ENCODE measurements around the gene CEP152.

Gene CEP152

DNA sequence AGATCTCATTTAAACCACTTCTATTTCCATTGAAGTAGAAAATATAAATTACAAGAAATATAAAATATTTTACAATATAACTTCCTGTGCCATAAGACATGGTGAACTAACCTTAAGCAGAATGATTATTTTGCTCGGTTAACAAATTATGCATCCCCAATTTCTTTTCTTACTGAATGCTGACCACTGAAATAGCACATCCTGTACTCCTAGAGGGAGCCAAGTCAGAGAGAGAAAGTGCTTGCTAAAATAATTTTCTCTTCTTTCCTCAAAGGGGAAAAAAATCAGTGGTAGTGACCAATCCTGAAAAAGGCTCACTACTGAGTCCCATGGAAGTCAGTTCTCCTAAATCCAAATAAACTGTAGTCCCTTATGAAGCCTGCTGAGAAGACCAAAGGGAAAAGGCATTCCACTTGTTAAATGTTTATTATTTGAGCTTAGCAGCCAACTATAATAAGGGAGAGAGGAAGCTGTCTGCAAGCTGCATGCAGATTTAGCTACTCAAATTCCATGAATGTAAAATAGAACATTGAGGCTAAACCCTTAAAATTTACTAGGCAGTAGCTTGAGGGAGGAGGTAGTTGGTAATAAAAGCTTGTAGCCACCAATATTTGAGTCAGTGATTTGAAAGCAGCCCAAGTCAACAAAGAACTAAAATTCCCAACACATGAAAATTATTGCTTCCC is 33.1 kb downstream of the CEP152 start:
- DNase-seq (ENCODE audit: low spot score): no peak

DNA sequence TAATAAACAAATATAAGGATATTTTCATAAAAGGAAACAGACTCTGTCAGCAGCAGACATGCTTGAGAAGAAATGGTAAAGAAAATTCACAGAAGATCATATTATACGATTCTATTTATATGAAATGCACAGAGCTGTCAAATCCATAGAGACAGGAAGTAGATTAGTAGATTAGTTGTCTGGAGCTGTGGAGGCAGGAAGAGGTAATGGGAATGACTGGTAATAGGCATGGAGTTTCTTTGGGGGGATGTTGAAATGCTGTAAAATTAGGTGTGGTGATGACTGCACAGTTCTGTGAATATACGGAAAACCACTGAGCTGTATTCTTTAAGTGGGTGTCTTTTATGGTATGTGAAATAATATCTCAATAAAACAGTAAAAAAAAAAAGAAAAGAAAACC is 35.3 kb downstream of the CEP152 start:
- no peak for DNase-seq (ENCODE audit: low spot score)

DNA sequence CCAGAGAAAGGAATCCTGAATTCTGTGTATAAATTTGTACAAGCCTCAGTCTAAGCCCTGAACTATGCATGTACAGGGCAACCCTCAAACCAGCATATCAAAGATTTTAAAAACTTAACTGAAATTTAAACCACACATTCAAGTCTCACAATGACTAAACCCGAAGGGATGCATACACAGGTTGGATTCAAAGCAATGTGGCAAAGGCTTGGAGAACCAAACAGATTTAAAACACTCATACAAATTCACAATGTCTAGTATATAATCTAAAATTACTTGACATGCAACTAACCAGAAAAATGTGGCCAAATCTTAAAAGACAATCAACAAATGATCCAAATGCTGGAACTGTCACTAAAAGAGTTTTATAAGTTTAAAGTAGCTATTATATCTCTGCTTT is 36.4 kb downstream of the CEP152 start:
- no peak for DNase-seq (ENCODE audit: low spot score)

DNA sequence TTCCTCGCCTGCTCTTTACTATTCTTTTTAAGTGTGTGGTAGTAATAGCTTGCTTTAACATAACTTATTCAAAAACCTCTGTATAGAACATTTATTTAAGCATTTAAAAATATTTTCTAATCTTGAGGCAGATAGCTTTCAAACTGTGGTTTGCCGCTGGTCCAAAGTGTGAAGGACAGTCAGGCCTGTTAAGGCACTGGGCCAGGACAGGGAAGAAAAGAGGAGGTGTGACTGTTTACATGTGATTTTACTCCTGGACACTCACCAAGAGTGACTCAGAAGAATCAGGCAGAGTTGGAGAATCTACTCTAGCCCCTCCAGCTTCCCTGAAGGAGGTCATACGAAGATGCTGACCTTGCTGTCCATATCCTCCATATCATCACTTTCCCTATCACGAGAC is 44.7 kb downstream of the CEP152 start:
- DNase-seq (ENCODE audit: low spot score): no peak

DNA sequence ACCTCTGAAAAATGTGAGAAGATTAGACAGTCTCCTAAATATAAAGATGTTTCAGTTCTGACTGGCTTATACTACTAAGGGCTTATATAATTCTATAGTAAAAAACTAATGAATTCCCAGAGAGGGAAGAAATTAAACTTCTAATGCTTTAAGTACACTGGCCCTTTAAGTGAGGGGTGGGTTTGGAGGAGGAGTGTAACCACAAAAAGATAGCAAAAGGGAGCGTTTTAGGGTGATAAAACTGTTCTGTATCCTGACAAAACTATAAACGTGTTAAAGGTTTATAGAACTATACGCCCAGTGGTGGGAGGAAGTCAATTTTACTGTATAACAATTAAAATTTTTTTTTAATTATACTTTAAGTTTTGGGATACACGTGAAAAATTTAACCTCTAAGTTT is 45.8 kb downstream of the CEP152 start:
- no peak for DNase-seq (ENCODE audit: low spot score)

DNA sequence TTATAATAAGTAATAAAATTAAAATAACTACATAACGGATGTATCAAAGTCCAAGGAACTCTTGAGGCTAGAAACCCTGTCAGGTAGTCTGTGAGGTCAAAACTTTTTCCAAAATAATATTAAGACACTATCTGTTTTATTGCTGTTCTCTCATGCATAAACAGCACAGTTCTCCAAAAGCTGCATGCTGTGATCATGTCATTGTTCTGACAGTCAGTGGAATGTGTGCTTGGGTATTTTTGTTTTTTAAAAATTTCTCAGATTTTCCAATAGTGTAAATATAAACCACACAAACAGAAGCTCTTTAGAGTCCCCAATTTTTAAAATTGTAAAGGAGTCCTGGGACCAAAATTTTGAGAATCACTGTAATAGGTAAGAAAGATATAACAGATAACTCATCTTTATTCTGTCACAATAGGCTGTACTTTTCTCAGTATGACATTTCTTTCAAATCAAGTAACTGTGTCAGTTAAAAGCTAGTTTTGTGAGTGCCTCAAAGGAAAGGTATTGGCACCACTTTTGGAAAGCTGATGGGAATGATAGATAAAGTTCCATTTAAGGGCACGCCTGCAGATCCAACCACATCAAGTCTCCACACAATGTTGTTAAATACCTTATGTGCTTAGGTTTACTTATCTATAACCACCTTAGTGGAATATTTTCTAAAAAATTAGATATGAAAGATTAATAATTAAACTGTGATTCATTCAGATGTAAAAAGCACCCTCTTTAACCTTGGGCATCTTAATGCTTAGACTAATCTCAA is 49.3 kb downstream of the CEP152 start:
- no peak for DNase-seq (ENCODE audit: low spot score)

DNA sequence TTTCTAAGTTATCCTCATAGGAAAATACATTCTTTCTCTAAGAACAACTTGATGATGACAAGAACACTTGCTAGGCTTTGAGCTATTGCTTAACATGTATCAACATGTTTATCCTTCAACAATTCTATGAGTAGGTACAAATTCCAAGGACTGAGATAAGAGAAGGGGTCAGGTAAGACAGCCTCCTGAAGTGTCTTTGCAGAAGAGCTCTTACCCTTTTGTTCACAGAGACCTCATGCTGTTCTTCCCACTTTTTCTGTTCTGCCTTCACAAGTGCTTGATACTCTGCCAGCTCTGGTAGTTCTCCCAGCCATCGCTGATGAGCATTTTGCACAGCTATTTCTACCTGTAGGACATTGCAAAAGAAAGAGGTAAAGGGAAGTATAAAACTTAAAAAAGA is 50.9 kb downstream of the CEP152 start:
- no peak for DNase-seq (ENCODE audit: low spot score)

DNA sequence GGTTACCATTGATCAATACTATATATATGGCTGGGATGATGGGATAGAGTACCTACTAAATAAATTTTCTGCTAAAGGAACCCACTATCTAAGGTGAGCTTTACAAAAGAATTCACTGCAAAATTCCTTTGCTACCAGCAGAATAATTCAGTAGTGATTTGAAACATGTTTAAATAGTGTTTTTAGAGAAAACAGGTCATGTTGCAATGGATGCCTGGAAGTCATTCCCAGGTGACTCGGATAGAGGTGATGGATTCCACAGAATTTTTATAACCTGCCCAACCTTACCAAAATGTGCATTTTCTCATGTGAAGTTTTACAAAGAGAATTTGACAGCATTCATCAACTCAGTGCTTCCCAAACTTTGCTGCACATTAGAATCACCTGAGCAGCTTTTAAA is 53.2 kb downstream of the CEP152 start:
- no peak for DNase-seq (ENCODE audit: low spot score)

DNA sequence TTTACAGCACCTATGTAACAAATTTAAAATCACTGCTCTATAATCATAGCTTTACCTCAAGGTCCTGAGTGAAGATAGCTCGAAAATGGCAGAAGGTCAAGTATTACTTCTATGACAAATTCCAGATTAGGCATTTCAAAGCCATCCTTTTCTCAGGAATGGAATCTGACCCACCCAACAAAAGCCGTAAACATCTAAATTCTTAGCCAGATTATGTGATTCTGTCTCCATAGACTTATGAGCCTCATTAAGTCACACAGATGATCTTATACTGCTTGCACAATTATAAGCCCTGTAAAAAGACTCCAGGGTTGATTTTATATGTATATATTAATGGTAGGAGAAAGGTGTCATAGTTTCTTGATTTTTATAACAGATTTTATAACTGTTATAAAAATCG is 56.9 kb downstream of the CEP152 start:
- DNase-seq (ENCODE audit: low spot score): no peak

DNA sequence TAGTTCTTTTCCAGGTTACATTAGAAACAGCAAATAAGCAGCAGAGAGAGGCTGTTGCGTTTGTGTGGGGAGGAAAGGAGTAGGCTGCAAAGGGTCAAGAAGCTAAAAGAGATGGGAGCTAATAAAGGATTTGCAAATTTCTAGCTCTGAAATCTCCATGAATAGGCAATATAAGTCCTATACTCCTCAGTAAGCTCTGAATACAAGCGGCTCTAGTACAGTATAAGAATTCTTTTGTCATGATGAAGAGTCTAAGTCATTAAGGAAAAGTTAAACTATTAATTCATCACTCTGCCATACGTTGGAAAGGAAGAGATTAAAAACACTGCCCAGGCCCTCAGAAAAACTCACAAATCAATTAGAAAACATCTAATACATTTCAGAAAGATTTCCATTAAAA is 59.3 kb downstream of the CEP152 start:
- DNase-seq (ENCODE audit: low spot score): no peak

DNA sequence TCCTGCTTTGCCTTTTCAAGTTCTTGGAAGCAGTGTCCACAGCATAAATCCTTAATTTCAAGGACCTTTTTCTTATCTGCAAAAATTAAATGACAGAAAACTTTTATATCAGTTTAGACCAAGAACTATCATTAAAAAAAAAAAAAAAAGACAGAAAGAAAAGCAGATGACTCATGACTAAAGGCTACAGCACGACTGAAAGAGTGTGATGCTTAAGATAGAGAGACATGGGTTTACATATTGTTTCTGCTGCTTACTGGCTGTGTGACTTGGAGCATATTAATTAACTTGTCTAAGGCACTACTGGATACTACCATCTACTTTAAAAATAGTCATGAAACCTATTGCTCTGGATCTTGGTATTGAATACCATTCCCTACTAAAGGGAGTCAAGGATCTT is 62.3 kb downstream of the CEP152 start:
- DNase-seq (ENCODE audit: low spot score): no peak

DNA sequence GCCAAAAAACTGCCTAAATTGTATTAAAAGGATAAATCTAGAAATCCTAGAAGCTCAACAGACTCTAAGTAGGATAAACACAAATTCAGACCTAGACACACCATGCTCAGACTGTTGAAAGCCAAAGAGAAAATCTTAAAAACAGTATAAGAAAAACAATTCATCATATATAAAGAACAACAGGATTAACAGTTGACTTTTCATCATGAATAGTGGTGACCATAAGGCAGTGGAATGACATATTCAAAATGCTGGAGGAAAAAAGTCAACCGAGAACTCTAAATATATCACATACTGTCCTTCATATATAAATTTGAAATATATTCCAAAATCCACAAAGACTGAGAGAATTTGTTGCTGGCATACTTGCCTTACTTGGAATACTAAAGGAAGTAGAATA is 77.3 kb downstream of the CEP152 start:
- no peak for DNase-seq (ENCODE audit: low spot score)

DNA sequence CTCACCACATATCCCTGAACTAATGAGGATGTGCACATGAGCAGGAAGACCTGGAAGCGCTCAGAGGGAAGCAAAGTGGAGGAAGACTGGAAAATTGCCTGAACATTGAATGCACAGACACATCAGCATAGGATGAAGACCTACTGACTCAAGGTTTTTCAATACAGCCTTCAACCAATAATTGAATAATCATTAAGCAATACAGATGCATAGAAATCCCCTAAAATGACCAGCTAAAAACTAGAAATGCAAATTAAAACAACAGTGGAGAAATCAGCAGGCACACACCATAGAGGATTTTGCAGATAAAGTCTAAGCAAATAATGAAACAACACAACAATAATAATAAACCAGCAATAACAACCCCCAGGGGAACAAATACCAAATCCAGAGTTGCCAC is 80.4 kb downstream of the CEP152 start:
- DNase-seq (ENCODE audit: low spot score): no peak

DNA sequence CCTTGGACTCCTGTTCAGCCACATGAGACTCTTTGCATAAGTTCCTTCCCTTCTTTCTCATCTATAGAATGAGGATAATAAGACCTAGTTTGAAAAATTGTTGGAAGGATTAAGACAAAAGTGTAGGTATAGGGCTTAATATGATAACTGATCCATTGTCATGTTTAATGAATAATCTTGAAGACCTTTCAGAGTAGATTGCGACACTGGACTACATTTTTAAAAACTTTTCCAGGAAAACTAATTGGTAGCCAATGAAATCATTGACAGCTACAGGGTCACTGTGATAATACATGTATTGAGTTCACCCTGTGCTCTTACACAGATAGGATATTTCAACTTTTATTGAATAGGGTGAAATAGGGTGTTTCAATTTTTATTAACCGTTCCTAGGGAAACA is 86.9 kb downstream of the CEP152 start:
- DNase-seq (ENCODE audit: low spot score): no peak

DNA sequence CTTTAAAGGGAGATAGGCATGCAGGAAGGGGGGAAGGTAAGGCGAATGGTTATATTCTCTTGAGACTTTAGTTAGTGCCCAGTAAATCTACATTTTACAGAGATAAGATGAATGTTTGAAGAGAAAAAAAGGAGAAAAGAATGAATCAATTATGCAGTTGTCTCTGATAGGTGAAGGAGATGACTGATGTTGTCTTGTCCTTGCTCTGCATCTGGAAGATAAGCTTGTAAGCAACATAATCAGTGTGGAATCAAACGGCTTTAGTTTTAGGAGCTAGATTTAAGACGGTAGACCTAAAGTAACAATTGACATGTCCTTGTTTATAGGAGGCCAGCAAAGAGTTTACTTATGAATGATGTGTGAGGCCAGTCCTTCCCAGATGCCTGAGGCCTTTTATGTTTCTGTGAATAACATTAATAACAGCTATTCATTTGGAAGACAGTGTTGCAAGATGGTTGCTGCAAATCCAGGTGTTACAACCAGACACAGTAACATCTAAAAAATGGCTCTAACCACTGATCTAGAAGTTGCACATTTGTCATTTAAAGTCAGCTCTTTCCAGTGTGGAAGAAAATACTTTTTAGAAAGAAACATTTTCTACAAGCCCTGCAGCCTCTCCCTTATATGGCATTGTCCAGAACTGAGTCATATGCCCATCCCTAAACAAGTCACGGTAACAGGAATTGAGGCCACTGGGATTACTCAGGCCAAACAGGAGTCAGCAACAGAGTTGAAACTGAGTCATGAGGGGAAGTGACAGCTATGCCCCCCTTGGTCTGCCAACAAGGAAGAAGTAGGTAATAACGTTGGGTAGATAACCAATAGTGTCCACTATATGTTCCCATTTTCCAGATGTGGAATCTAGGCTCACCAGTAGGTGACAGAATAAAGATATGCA is 87.9 kb downstream of the CEP152 start:
- no peak for DNase-seq (ENCODE audit: low spot score)

DNA sequence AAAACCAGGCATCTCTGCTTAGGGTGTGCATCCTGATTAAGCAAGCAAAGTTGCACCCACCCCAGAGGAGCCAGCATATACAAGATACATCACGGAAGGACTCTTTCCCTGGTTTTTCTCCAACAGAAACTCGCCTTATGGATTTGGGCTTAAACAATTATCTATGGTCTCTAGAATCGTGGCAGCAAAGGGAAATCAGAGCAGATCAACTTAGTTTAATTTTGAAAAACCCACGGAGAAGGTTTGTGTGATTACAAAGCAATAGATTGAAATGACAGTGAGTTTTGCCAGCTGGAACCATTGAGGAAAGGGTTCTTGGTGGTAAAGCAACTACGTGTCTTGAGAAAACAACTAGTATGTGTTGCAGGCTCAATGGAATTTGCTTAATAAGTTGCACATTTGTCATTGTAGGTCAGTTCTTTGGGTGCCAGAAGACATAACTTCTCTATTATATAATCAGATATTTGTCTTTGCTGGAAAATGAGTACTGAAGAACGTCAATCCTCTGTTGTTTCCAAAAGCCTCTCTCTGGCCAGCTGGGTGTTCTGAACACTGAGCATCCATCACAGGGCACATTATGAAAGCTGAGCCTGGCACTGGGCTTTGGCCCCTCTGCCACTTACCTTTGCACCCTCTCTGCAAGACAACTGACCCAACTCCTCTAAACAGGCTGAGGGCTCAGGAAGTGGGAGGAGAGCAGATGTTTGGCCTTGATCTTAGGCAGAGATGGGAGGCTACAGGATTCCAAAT is 89.6 kb downstream of the CEP152 start:
- DNase-seq (ENCODE audit: low spot score): no peak

DNA sequence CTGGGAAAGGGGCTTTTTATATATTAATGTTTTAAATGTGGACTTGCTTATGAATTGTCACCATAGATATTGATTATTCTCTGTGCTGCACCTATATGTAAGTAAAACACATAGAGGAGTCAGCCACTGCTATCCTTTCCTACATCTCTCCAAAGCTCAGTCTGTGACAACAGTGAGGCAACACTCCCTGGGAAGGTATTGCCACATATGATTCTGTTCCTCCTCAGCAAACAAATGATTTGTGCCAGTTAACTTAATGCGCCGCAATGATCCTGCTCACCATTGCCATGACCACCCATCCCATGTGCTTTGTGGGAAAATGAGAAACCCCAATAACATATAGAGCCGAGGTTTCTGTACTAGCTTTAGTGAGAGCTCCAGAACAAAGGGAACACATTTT is 90.2 kb downstream of the CEP152 start:
- DNase-seq (ENCODE audit: low spot score): no peak

DNA sequence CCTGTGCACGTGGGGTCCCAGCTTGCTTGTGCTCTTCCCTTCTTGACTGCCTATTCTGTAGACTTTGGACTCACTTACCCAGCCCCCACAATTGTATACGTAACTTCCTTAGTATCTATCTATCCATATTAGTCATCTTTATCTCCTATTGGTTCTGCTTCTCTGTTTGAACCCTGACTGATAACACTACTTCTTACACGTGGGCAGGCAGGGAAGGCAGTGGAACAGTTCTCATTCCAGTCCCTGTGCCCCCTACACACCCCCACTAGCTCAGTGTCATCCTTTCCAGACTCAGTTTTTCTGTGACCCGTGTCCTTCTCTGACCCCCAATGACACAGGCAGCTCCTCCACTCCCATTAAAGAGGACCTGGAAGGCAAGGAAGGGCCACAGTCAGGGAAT is 91.2 kb downstream of the CEP152 start:
- DNase-seq (ENCODE audit: low spot score): no peak

DNA sequence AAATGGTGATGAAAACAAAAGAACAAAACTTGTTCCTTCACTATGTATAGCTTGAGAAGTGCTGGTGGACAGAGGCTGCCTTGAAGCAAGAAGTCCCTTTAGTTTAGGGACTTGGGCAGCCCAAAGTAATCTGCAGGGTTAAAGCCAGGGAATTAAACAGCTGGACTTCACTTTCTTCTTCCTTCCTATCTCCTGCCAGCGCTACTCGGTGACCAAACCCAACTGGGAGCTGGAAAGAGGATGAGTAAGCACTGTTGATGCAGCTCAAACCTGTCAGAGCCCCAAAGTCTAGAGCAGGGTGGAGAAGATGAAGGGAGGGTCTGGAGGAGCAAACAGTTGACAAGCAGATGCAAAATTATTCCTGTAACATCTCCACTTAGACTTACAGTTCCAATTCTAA is 92.2 kb downstream of the CEP152 start:
- no peak for DNase-seq (ENCODE audit: low spot score)

DNA sequence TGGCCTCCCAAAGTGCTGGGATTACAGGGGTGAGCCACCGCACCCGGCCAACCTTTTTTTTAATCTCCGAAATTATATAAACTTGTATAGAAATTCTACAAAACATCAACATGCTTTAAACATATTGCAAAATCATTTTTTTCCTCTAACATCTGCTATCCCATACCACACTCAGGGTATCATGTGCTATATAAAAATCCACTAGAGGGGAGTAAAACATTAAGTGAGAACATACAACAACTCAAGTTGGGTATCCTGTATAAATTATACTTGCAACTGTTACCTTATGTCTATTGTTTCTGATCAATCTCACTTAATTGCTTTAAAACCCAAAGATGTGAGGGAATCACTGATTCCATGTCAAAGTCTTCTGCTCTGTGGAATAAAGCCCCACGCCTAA is 93.4 kb downstream of the CEP152 start:
- DNase-seq (ENCODE audit: low spot score): no peak

DNA sequence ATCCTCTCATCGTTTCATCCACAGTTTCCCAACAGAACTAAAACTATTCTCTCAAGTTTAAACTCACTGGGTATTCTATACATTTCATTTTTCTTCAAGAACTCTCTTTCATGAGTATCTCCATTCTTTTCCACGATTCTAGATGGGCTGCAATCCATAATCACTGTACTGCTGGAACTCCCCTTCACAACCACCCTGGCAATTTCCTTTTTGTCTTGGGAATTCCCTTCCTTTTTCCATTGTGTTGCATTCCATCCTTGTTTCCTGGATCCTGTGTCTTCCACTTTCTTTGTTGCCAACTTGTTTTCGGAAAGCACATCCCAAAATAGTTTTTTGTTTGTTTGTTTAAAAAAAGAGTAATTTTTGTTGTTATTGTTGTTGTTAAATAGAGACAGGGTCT is 98.3 kb downstream of the CEP152 start:
- no peak for DNase-seq (ENCODE audit: low spot score)

DNA sequence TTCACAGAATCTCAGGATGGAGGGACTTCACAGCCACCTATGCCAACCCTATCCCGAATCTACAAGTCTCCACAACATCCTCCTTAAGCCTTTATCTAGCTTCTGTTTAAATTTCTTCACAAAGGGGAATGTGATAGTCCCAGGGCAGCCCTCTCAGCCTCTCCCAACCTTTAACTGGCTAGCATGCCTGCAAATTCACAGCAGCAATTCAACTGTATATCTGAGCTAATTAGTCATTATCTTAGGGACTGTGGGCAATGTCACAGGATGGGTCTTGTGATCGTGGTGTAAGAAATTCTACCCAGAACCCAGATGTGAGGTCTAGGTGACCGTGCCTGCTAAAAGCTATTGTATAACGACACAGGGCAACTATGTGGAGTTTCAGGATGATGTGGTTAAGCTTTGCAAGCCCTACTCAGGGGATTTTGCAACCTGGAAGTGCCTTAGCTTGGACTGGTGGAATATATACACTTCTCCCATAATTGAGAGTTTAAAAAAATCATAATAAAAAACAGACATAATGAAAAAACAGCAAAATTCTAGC is 99.8 kb downstream of the CEP152 start:
- no peak for DNase-seq (ENCODE audit: low spot score)

Measured in Ammon's horn (tissue), 1 donor.